Transverse colon (tissue), 4 donors: ENCODE data around the gene C1orf226. TPM values are rescaled to one million over a fixed set of nuclear protein-coding genes. Genes with fewer than 3 reads are reported as not detected.

Source experiments
- DNase-seq: peaks from one replicate; pipeline ENCODE4 v3.0.0-alpha.2; 2019
- H3K27ac ChIP-seq, 4 donors: fragments of 200-600 bp; sonication (generic); 2 replicates each; pipeline ENCODE4 v1.5.1; 2016 to 2018; ENCODE audit warnings: inconsistent platforms in 4 of 4
- H3K27me3 ChIP-seq: fragments of 200-600 bp; sonication (generic); 2 replicates; pipeline ENCODE4 v1.5.1; 2017; ENCODE audit warnings: inconsistent platforms
- H3K36me3 ChIP-seq, 4 donors: fragments of 200-600 bp; sonication (generic); 2 replicates each; pipeline ENCODE4 v1.5.1; 2017 to 2019; ENCODE audit warnings: inconsistent platforms in 4 of 4
- H3K4me1 ChIP-seq, 4 donors: fragments of 200-600 bp; sonication (generic); 2 replicates each; pipeline ENCODE4 v1.5.1; 2017 to 2020; ENCODE audit warnings: inconsistent platforms in 4 of 4
- H3K4me3 ChIP-seq, 4 donors: fragments of 200-600 bp; sonication (generic); 1 replicate in 1 of 4; 2 replicates in 3 of 4; pipeline versions ENCODE4 v1.5.1 to v1.6.1; 2017 to 2019; ENCODE audit warnings: inconsistent platforms in 4 of 4
- H3K9me3 ChIP-seq, 2 donors: fragments of 200-600 bp; sonication (generic); 2 replicates each; pipeline ENCODE4 v1.5.1; 2017 to 2019; ENCODE audit warnings: inconsistent platforms in 2 of 2
- CTCF ChIP-seq, 5 experiments: fragments of 200-600 bp in 3 of 5; fragments of 450-650 bp in 2 of 5; sonication (generic) in 3 of 5; IDR thresholded peaks; 1 replicate in 2 of 5; 2 replicates in 3 of 5; pipeline ENCODE4 v1.5.1; 2016 to 2017; ENCODE audit warnings: antibody characterized with exemption in 5 of 5, inconsistent platforms in 3 of 5, mild to moderate bottlenecking in 2 of 5, moderate library complexity in 1 of 5
- EP300 ChIP-seq: sonication (generic); formaldehyde crosslinking; IDR thresholded peaks from one replicate; pipeline ENCODE4 v1.6.1; 2017; ENCODE audit warnings: antibody characterized with exemption, low read depth
- POLR2A ChIP-seq: fragments of 450-650 bp; IDR thresholded peaks from one replicate; pipeline ENCODE4 v1.6.1; 2016; ENCODE audit warnings: antibody characterized with exemption, mild to moderate bottlenecking, moderate library complexity
- POLR2AphosphoS5 ChIP-seq, 3 donors: sonication (generic); formaldehyde crosslinking; IDR thresholded peaks; one replicate each; pipeline ENCODE4 v1.6.1; 2016; ENCODE audit warnings: antibody characterized with exemption in 3 of 3
- WGBS, 2 donors: methylation state at CpG; one replicate each; pipeline ENCODE4 v1.1.5; 2018; ENCODE audit warnings: low coverage in 1 of 2; 5-methylcytosine and 5-hydroxymethylcytosine counted together
- in situ Hi-C, 4 donors: fragments of 200-750 bp; cut with MboI; loops; one replicate each; pipeline versions ENCODE4 v1.15.0 to v1.15.1; 2017; ENCODE audit warnings: low sequenced_read_pairs in 3 of 4, low pct_ligation_motif_present in 1 of 4, low pct_unique_long_range_greater_than_20kb in 1 of 4
- intact Hi-C: fragments of 100-400 bp; cut with DNase I; formaldehyde crosslinking; loops from one replicate; pipeline ENCODE4 v1.15.1; 2023; ENCODE audit warnings: low total_unique reads
- total RNA-seq, 4 donors: library from RNA; depleted of rRNA; stranded (reverse); fragments of >200 nt; gene quantifications; one replicate each; pipeline ENCODE4 v1.1.0, GENCODE V29; 2016

Gene C1orf226
- total RNA-seq, 4 donors from 2014 or later, result 13.1 to 20.3 (median 16.7) TPM

- H3K27ac ChIP-seq, result no peak overlapping the region
- H3K27me3 ChIP-seq, result no peaks in the 10 kb centered on the region
- in situ Hi-C loops (no loop called here), intact Hi-C loops (no loop called here)
- no peak overlapping the region for H3K4me3 ChIP-seq
- WGBS, 2 donors, result 57 to 61% methylated on average over 5 of the region's 5 CpGs
- no peak for TF ChIP-seq CTCF (IDR thresholded peaks at IDR 0.05)
- TF ChIP-seq POLR2AphosphoS5 (IDR thresholded peaks at IDR 0.05), result no peak
- no peak for TF ChIP-seq EP300
- no peak for TF ChIP-seq POLR2A
- DNase-seq, result no peak
- H3K36me3 ChIP-seq, result no peaks in the 10 kb centered on the region
- no peaks in the 10 kb centered on the region for H3K4me1 ChIP-seq
- H3K9me3 ChIP-seq, result no peaks in the 10 kb centered on the region
Observed at GRCh38 chr1:162405800-162406199, 24.3 kb downstream of the C1orf226 start.

GRCh38 chr1:162406811-162407210 lies 25.3 kb downstream of the C1orf226 start:
- H3K9me3 ChIP-seq, result no peaks in the 10 kb centered on the region
- in situ Hi-C loops, result no loop called here
- H3K36me3 ChIP-seq, result no peaks in the 10 kb centered on the region
- no peak overlapping the region for H3K4me3 ChIP-seq
- H3K27me3 ChIP-seq, result no peaks in the 10 kb centered on the region
- WGBS, 2 donors, result 91 to 94% methylated on average over 2 of the region's 2 CpGs
- intact Hi-C loops, result no loop called here
- no peak overlapping the region for H3K27ac ChIP-seq
- TF ChIP-seq CTCF (IDR thresholded peaks at IDR 0.05) (no peak), POLR2AphosphoS5 (IDR thresholded peaks at IDR 0.05) (no peak), EP300 (no peak), POLR2A (no peak)
- H3K4me1 ChIP-seq, result no peaks in the 10 kb centered on the region
- no peak for DNase-seq

- Histone ChIP-seq H3K4me1 (no peaks in the 10 kb centered on the region), H3K9me3 (no peaks in the 10 kb centered on the region), H3K36me3 (no peaks in the 10 kb centered on the region), H3K27me3 (no peaks in the 10 kb centered on the region), H3K27ac (no peak overlapping the region), H3K4me3 (no peak overlapping the region)
- in situ Hi-C loops, result no loop called here
- DNase-seq, result no peak
- 82 to 100% methylated on average over 1 of the region's 1 CpG for WGBS, 2 donors
- TF ChIP-seq EP300, result no peak
- no peak for TF ChIP-seq POLR2AphosphoS5 (IDR thresholded peaks at IDR 0.05)
- no peak for TF ChIP-seq POLR2A
- no peak for TF ChIP-seq CTCF (IDR thresholded peaks at IDR 0.05)
- intact Hi-C loops, result no loop called here
Observed at GRCh38 chr1:162407539-162407938, 26.0 kb downstream of the C1orf226 start.

GRCh38 chr1:162412002-162412401 lies 30.5 kb downstream of the C1orf226 start, which contains the start of gene SH2D1B:
TSS of gene SH2D1B (minus strand) at chr1:162412136. CDS start at chr1:162412016, 120 bp downstream.
- no peak for TF ChIP-seq CTCF (IDR thresholded peaks at IDR 0.05)
- no peak for TF ChIP-seq POLR2AphosphoS5 (IDR thresholded peaks at IDR 0.05)
- no peak for TF ChIP-seq POLR2A
- TF ChIP-seq EP300, result no peak
- Histone ChIP-seq H3K4me1 (no peaks in the 10 kb centered on the region), H3K9me3 (no peaks in the 10 kb centered on the region), H3K4me3 (no peak within 1 kb of the TSS), H3K27ac (no peak within 1 kb of the TSS), H3K27me3 (no peaks in the 10 kb centered on the region), H3K36me3 (no peaks in the 10 kb centered on the region)
- WGBS, 2 donors, result 87% methylated on average over 3 of the region's 3 CpGs; no CpG with 5 or more reads in 1 of the 2 donors
- no peak for DNase-seq
- intact Hi-C loops (no loop called here), in situ Hi-C loops (no loop called here)
